Measurements from ENCODE around the gene KLHL10.
"Not testable (repeated sequence)": the region's sequence is repeated elsewhere in the genome, so short reads cannot be mapped to it uniquely, and the experiment has no call there.

KLHL10 gene

GRCh38 chr17:41813699-41814124 is 23.9 kb upstream of the KLHL10 start:
- DNase-seq, result no peak

- no peak for DNase-seq
Observed at GRCh38 chr17:41814195-41814594, 23.4 kb upstream of the KLHL10 start.

GRCh38 chr17:41816637-41817320 is 20.8 kb upstream of the KLHL10 start:
- no peak for DNase-seq

- DNase-seq, result no peak
Observed at GRCh38 chr17:41818024-41818423, 19.6 kb upstream of the KLHL10 start.

- no peak for DNase-seq
Observed at GRCh38 chr17:41821776-41822175, 15.8 kb upstream of the KLHL10 start.

GRCh38 chr17:41822216-41823140 is 15.1 kb upstream of the KLHL10 start:
- DNase-seq, result no peak

- no peak for DNase-seq
Observed at GRCh38 chr17:41823141-41823524, 14.5 kb upstream of the KLHL10 start.

GRCh38 chr17:41823580-41823979 is 14.0 kb upstream of the KLHL10 start:
- no peak for DNase-seq

- no peak for DNase-seq
Observed at GRCh38 chr17:41824086-41824485, 13.5 kb upstream of the KLHL10 start.

GRCh38 chr17:41825175-41825845 is 12.3 kb upstream of the KLHL10 start:
- no peak for DNase-seq

- DNase-seq, result not testable (repeated sequence)
Observed at GRCh38 chr17:41829961-41830360, 7.7 kb upstream of the KLHL10 start.

- DNase-seq, result peak; percentile 10
Observed at GRCh38 chr17:41835214-41835799, 2.3 kb upstream of the KLHL10 start.

GRCh38 chr17:41835800-41836549 is 1.6 kb upstream of the KLHL10 start, which contains the start of gene NT5C3B:
NT5C3B (minus strand) TSS chr17:41836232; CDS start chr17:41836193, 39 bp downstream.
- DNase-seq, result peak; percentile 56

- DNase-seq, result no peak
Observed at GRCh38 chr17:41836550-41837196, 952 bp upstream of the KLHL10 start.

GRCh38 chr17:41839448-41839847 is 1.8 kb downstream of the KLHL10 start:
- not testable (repeated sequence) for DNase-seq

- not testable (repeated sequence) for DNase-seq
Observed at GRCh38 chr17:41840781-41841180, 3.2 kb downstream of the KLHL10 start.

- DNase-seq, result no peak
Observed at GRCh38 chr17:41844971-41845370, 7.3 kb downstream of the KLHL10 start.

GRCh38 chr17:41848788-41849187 is 11.2 kb downstream of the KLHL10 start:
- DNase-seq, result no peak

- no peak for DNase-seq
Observed at GRCh38 chr17:41849251-41849990, 11.8 kb downstream of the KLHL10 start.

GRCh38 chr17:41851382-41851781 is 13.8 kb downstream of the KLHL10 start:
- DNase-seq, result not testable (repeated sequence)

Measured in NCI-H2171 treated with DMSO at 0.1 percent for 48 hours (cell line).